RWPE2 (cell line): ENCODE data around the gene EGR4.

Experiments
- ATAC-seq: fragments of 200-7000 bp; cut with Tn5 transposase; 3 replicates; pipeline ENCODE4 v1.9.1; 2021; ENCODE audit warnings: low read depth
- DNase-seq: peaks from one replicate; pipeline ENCODE4 v3.0.0-alpha.2; 2020; ENCODE audit warnings: low spot score
- H3K27ac ChIP-seq: fragments of 450-650 bp; 2 replicates; pipeline ENCODE4 v1.5.1; 2017; ENCODE audit warnings: mild to moderate bottlenecking; ENCODE audit not compliant: poor library complexity, severe bottlenecking
- H3K27me3 ChIP-seq: fragments of 250-450 bp; sonication (Bioruptor Pico); 2 replicates; pipeline ENCODE4 v1.5.1; 2021; ENCODE audit warnings: mild to moderate bottlenecking, moderate library complexity; ENCODE audit not compliant: insufficient read depth, poor library complexity, severe bottlenecking
- H3K36me3 ChIP-seq: fragments of 250-450 bp; sonication (Bioruptor Pico); 2 replicates; pipeline ENCODE4 v1.5.1; 2020; ENCODE audit warnings: low read depth, mild to moderate bottlenecking, moderate library complexity
- H3K4me1 ChIP-seq: fragments of 250-450 bp; sonication (Bioruptor Pico); 2 replicates; pipeline ENCODE4 v1.5.1; 2021; ENCODE audit warnings: mild to moderate bottlenecking, moderate library complexity; ENCODE audit not compliant: insufficient read depth, poor library complexity, severe bottlenecking
- H3K4me3 ChIP-seq: fragments of 250-450 bp; sonication (Bioruptor Pico); 2 replicates; pipeline ENCODE4 v1.5.1; 2021; ENCODE audit warnings: mild to moderate bottlenecking, moderate library complexity; ENCODE audit not compliant: severe bottlenecking
- H3K9me3 ChIP-seq: fragments of 250-450 bp; sonication (Bioruptor Pico); 2 replicates; pipeline ENCODE4 v1.5.1; 2021; ENCODE audit warnings: mild to moderate bottlenecking, moderate library complexity; ENCODE audit not compliant: severe bottlenecking
- TF ChIP-seq, protein P1 (sequence below): fragments of 450-650 bp; IDR thresholded peaks from one replicate; pipeline ENCODE4 v1.5.1; 2017; ENCODE audit warnings: mild to moderate bottlenecking, moderate library complexity; ENCODE audit not compliant: poor library complexity, severe bottlenecking

EGR4 gene

DNA sequence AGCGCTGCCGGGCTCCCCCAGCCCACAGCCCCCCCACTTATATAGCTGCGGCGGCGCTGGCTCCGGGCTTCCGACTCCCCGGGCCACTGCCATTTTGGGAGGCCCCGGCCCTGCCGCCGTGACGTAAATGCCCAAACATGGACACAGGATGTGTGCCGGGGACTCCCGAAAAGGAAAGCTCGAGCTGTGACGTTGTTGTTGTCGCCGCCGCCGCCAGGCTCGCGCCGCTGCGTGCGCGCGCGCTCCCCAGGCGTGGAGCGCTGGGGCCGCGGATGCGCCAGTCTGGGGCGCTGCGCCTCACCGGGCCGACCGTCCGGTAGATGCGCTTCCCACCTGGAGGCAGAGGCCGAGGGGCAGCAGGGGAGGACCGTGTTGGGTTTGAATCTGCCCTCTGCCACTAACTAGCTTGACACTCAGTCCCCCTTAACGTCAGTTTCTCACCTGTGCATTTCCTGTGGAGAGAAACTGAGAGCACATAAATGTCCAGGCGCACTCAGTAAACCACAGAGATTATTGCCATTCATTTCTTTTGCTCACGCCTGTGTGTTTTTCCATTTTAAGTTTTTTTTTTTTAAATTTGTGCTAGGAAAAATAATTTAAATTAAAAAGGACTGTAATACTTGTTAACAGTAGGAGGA lies at the start of gene EGR4:
Gene EGR4 (minus strand): TSS at position 15 of the 638 bp plus-strand sequence. CDS start 231 bp downstream, outside the sequence.
- peak; percentile 70 for DNase-seq
- peaks cover 62% of the 10 kb centered on the region for H3K27me3 ChIP-seq
- TF ChIP-seq, protein P1, sequence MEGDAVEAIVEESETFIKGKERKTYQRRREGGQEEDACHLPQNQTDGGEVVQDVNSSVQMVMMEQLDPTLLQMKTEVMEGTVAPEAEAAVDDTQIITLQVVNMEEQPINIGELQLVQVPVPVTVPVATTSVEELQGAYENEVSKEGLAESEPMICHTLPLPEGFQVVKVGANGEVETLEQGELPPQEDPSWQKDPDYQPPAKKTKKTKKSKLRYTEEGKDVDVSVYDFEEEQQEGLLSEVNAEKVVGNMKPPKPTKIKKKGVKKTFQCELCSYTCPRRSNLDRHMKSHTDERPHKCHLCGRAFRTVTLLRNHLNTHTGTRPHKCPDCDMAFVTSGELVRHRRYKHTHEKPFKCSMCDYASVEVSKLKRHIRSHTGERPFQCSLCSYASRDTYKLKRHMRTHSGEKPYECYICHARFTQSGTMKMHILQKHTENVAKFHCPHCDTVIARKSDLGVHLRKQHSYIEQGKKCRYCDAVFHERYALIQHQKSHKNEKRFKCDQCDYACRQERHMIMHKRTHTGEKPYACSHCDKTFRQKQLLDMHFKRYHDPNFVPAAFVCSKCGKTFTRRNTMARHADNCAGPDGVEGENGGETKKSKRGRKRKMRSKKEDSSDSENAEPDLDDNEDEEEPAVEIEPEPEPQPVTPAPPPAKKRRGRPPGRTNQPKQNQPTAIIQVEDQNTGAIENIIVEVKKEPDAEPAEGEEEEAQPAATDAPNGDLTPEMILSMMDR: no peak

DNA sequence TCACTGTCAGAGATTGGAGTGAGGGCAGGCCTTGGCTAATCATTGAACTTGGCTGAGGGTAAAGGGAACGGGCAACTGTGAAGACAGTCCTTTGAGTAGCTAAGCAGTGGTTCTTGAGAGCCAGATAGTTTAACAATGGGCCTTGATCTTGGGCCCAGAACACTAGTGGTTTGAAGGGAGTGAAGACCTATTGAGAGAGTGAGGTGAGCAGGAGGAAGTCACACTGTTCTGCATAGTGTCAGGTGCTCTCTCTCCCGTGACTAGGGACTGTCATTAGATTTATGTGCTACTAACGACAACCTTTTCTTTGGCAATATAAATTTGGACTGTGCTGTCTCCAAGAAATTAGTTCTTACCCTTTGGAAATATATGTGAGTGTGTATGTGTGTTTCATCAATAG lies 47.7 kb upstream of the EGR4 start:
- Histone ChIP-seq H3K27ac (no peak overlapping the region), H3K27me3 (no peaks in the 10 kb centered on the region), H3K4me1 (no peaks in the 10 kb centered on the region), H3K36me3 (no peaks in the 10 kb centered on the region), H3K9me3 (no peaks in the 10 kb centered on the region), H3K4me3 (no peak overlapping the region)
- DNase-seq (no peak), ATAC-seq (no peak)
- TF ChIP-seq, protein P1: no peak

More for the DNA sequence above, at the start of gene EGR4:
- no peaks in the 10 kb centered on the region for H3K36me3 ChIP-seq
- peak within 1 kb of the TSS; percentile 35 for H3K4me3 ChIP-seq
- H3K27ac ChIP-seq: no peak within 1 kb of the TSS
- H3K4me1 ChIP-seq: no peaks in the 10 kb centered on the region
- peak; percentile 53 for ATAC-seq
- H3K9me3 ChIP-seq: peaks cover 3% of the 10 kb centered on the region

DNA sequence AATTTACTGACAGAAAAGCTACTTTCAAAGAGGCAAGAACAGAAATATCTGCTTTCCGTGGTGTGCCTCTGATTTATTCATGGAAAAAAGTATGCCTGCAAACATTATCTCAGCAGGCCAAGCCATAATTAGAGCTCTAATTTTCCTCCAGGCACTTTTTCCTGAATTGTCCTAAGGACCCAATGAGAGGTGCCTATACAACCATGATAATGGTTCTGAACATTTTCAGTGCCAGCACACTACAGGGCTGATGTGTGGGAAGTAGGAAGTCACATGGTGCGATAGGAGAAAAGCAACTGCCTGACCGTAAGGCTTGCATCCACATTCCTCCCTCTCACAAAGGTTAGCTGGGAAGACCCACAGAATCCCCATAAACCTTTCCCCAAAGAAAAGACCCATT lies 45.9 kb upstream of the EGR4 start:
- H3K36me3 ChIP-seq: no peaks in the 10 kb centered on the region
- H3K27me3 ChIP-seq: peaks cover under 1% of the 10 kb centered on the region
- H3K4me1 ChIP-seq: no peaks in the 10 kb centered on the region
- no peak overlapping the region for H3K27ac ChIP-seq
- H3K4me3 ChIP-seq: no peak overlapping the region
- H3K9me3 ChIP-seq: no peaks in the 10 kb centered on the region
- ATAC-seq: no peak
- TF ChIP-seq, protein P1: no peak
- no peak for DNase-seq

DNA sequence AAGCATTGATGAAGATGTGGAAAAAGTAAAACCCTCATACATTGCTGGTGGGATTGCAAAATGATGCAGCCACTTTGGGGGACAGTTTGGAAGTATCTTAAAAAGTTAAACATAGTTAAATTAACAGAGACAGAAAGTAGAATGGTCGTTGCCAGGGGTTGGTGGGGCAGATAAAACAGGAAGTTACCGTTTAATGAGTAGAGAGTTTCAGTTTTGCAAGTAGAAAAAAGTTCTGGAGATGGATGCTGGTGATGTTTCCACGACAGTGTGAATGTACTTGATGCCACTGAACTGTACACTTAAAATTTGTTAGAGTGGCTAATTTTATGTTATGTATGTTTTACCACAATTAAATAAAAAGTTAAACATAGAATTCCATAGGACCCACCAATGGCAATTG lies 44.5 kb upstream of the EGR4 start:
- TF ChIP-seq, protein P1: no peak
- H3K36me3 ChIP-seq: no peaks in the 10 kb centered on the region
- no peaks in the 10 kb centered on the region for H3K9me3 ChIP-seq
- no peak overlapping the region for H3K4me3 ChIP-seq
- no peaks in the 10 kb centered on the region for H3K4me1 ChIP-seq
- peaks cover 4% of the 10 kb centered on the region for H3K27me3 ChIP-seq
- no peak for ATAC-seq
- DNase-seq: no peak
- H3K27ac ChIP-seq: no peak overlapping the region

DNA sequence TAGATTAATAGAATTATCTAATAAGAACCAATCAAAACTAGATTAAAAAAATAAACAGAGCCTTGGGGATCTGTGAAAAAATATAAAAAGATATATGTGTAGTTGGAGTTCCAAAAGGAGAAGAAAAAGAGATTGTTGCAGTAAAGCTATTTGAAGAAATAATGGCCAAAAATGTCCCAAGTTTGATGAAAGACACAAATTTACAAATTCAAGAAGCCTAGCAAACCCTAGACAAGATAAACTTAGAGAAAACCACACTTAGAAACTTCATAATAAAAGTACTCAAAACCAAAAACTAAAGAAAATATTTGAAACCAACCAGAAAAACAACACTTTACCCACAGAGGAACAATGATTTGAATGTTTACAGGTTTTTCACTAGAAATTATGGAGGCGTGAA lies 41.3 kb upstream of the EGR4 start:
- H3K27ac ChIP-seq: no peak overlapping the region
- H3K36me3 ChIP-seq: no peaks in the 10 kb centered on the region
- TF ChIP-seq, protein P1: no peak
- no peaks in the 10 kb centered on the region for H3K4me1 ChIP-seq
- DNase-seq (no peak), ATAC-seq (no peak)
- peaks cover 7% of the 10 kb centered on the region for H3K27me3 ChIP-seq
- H3K9me3 ChIP-seq: no peaks in the 10 kb centered on the region
- no peak overlapping the region for H3K4me3 ChIP-seq
